CD1c-positive myeloid dendritic cell (primary cell): ENCODE measurements around the gene MPEG1.

Source experiments
- DNase-seq: peaks from one replicate; pipeline ENCODE4 v3.0.0-alpha.2; 2016; ENCODE audit errors: extremely low spot score

Gene MPEG1

DNA sequence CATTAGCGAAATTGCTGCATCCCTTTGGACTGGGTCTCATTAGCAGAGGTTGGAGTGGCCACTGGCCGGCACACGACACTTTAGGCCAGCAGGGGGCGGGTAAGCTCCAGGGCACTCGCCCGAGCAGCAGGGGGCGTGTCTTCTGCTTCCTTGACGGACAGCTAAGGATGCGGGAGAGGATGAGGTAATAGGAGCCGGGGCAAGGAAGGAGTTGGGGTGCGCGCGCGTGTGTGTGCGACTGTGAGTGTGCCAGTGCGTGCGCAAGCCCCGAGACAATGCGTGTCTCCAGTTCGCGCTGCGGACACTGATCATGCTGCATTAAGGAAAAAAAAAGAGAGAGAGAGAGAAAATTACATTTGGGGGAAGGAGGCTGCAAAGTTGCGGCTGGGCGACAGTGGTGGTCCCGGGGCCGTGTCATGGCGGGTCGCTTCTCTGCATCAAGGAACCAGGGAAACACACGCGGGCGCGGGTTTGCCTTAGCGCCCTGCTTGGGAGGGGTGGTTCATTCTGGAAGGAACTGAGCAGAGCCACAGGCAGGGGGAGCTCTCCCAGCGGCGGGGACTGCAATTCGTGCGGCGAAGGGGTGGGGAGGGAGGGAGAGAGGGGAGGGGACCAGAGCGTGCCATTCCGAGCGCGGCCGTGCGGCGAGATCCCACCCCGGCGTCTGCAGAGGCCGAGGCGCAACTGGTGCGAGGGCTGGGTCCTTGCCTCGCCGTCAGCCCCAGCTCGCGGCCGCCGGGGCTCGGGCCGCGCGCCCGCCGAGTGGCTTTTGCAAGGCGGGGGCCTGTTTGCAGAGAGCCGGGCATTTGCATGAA, 41.0 kb downstream of the MPEG1 start, which contains the start of gene DTX4:
DTX4 (plus strand) TSS at position 625 of the 815 bp plus-strand sequence. CDS start 464 bp downstream, outside the sequence.
- DNase-seq, result peak; percentile 94

- no peak for DNase-seq
Observed at GRCh38 chr11:59164028-59164427, 48.7 kb downstream of the MPEG1 start.
